ENCODE measurements around the gene KRT33A.

KRT33A gene

DNA sequence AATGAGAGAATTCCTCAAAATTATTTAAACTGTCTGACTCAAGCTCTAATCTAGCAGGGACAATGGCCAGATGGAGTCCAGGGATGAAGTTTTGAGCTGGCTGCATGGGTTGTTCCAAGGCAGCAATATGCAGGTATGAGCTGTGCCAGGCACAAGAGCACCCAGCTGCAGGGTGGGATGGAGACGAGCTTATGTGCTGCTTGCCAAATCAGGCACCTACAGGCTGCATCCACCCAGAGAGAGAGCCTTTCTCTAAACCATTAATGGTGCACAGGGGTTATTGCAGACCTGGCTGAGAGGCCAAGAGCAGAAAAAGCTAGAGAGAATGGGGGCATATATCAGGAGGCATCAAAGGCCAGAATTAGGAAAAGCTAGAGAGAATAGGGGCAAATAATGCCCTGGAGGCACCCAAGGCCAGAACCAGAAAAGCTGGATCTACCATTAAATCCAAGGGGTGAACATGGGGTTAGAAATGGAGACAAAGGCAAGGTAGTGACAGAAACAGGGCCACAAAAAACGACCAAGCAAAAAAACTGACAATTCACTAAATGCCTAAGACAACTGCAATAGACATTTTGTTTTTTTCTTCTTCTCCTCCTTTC, 11.0 kb downstream of the KRT33A start:
- DNase-seq (ENCODE audit: low read depth) = no peak
- TF ChIP-seq, protein P1, sequence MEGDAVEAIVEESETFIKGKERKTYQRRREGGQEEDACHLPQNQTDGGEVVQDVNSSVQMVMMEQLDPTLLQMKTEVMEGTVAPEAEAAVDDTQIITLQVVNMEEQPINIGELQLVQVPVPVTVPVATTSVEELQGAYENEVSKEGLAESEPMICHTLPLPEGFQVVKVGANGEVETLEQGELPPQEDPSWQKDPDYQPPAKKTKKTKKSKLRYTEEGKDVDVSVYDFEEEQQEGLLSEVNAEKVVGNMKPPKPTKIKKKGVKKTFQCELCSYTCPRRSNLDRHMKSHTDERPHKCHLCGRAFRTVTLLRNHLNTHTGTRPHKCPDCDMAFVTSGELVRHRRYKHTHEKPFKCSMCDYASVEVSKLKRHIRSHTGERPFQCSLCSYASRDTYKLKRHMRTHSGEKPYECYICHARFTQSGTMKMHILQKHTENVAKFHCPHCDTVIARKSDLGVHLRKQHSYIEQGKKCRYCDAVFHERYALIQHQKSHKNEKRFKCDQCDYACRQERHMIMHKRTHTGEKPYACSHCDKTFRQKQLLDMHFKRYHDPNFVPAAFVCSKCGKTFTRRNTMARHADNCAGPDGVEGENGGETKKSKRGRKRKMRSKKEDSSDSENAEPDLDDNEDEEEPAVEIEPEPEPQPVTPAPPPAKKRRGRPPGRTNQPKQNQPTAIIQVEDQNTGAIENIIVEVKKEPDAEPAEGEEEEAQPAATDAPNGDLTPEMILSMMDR (IDR thresholded peaks at IDR 0.05; ENCODE audit: low read depth, low read length, missing control alignments) = no peak
- in situ Hi-C loops (cut with HindIII; ENCODE audit: low sequenced_read_pairs) = loop anchor here (10.0 kb wide), 1 partner anchor 215 kb away; no protein-coding TSS in a partner anchor
- no peak overlapping the region for H3K4me3 ChIP-seq (ENCODE audit: low read depth, low read length)

DNA sequence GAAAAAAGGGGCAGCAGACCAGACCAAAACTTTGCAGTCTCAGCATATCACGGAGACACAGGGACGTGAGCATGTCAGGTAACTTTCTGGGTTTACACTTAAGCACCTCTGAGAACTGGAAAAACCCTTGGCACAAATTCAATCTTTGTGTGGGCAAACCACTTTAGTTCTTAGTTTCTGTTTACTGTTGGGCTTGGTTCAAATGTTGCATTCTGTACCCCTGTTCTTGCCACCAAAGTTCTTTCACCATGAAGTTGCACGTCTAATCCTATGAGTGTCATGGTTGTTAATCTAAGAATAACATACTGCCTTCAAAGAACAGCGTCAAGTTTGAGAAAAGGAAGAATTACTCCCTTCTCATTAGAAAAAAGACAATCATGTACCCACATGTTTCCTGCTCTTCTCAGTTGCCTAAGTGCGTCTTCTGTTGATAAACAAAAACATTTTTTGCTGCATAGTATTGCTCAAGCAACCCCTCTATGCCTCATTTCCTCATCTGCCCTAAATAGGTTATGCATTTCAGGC, 11.6 kb downstream of the KRT33A start:
- DNase-seq (ENCODE audit: low read depth) = no peak
- in situ Hi-C loops (cut with HindIII; ENCODE audit: low sequenced_read_pairs) = no loop called here
- no peak overlapping the region for H3K4me3 ChIP-seq (ENCODE audit: low read depth, low read length)
- TF ChIP-seq, protein P1 (IDR thresholded peaks at IDR 0.05; ENCODE audit: low read depth, low read length, missing control alignments) = no peak

DNA sequence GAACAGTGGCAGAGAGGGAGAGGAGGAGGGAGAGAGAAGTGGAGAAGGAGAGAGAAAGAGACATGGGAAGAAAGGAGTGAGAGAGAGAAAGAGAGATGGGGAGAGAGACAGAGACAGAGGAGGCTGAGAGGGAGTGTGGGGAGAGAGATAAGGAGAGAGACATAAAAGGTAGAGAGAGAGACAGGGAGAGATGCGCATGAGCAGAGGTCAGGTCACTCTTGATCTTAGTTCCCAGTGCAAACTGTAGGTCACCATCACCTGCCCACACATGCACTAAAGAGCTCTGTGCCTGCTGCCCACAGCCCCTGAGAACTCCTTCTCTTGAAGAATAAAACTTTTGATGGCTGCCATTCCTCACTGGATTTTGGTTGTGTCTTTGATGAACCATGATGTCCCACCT, 14.9 kb downstream of the KRT33A start:
- in situ Hi-C loops (cut with HindIII; ENCODE audit: low sequenced_read_pairs) = no loop called here
- DNase-seq (ENCODE audit: low read depth) = no peak
- TF ChIP-seq, protein P1 (IDR thresholded peaks at IDR 0.05; ENCODE audit: low read depth, low read length, missing control alignments) = no peak
- no peak overlapping the region for H3K4me3 ChIP-seq (ENCODE audit: low read depth, low read length)

DNA sequence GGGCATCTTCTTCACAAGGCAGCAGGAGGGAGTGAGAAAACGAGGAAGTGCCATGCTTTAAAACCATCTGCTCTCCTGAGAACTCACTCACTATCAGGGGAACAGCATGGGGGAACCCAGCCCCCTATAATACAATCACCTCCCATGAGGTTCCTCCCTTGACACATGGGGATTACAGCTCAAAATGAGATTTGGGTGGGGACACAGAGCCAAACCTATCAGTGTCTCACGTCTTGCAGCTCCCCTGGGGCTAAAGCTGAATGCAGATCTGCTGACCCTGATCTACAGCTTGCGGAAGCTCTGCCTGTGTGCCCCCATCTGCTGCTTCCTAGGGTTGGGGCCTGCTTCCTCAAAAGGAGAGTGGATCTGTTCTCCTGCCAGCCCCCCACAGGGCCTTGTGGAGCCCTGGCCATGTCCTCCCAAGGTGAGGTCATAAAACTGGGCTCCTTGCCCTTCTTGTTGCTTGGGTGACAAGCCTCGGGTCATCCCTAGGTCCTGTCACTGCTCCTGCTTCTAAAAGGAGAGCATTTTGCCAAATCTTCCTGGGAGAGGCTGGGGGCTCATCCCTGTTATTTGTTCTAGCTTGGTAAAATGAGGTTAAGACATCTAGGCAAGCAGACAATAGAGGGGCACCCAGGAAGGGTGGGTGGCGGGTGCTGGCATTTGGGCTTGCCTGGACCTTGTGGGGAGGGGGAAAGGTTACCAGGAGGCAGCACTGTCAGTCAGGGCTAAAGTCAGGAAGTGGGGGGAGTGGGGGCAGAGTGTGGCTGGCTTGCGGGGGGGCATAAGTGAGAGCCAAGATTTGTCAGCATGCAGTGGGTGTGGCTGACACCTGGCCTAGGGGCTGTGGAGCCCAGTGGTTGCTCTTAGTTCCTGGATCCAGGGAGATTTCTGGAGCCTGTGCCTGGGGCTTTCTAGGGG, 16.0 kb downstream of the KRT33A start:
- H3K4me3 ChIP-seq (ENCODE audit: low read depth, low read length) = no peak overlapping the region
- in situ Hi-C loops (cut with HindIII; ENCODE audit: low sequenced_read_pairs) = no loop called here
- TF ChIP-seq, protein P1 (IDR thresholded peaks at IDR 0.05; ENCODE audit: low read depth, low read length, missing control alignments) = no peak
- no peak for DNase-seq (ENCODE audit: low read depth)

DNA sequence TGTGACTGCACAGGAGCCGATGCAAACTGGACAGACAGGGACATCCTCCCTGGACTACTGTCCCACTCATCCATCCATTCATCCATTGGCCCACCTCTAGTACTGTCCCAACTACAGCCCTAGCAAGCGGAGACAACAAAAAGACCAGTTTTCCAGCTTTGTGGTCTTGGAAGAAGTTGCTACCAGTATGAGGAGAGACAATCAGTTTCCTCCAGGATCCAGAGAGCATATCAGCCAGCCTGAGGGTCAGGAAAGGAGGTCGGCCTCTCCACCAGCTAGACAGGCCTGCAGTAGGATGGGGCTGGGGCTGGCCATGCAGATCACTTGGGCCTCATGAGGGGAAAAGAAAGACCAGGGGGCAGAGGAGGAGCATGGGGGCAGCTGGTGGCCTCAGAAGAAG, 16.8 kb downstream of the KRT33A start:
- no peak overlapping the region for H3K4me3 ChIP-seq (ENCODE audit: low read depth, low read length)
- TF ChIP-seq, protein P1 (IDR thresholded peaks at IDR 0.05; ENCODE audit: low read depth, low read length, missing control alignments) = no peak
- DNase-seq (ENCODE audit: low read depth) = no peak
- in situ Hi-C loops (cut with HindIII; ENCODE audit: low sequenced_read_pairs) = no loop called here

DNA sequence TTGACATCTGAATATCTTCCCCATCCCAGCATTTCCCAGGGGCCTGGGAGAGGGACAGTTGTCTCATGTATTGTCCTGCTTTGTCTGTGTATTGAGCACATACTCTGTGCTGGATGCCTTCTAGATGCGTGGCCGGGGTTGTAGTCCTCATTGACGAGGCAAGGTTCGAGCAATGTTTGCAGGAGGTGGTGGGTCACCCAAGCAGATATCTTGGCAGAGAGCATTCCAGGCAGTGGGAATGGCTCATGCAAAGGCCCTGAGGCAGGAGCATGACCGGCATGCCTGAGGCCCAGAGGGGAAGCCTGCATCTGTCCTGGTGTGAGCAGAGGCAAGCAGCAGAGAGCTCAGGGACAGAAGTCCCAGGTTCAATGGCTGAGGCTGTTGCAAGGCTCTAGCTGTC, 17.5 kb downstream of the KRT33A start:
- in situ Hi-C loops (cut with HindIII; ENCODE audit: low sequenced_read_pairs) = no loop called here
- TF ChIP-seq, protein P1 (IDR thresholded peaks at IDR 0.05; ENCODE audit: low read depth, low read length, missing control alignments) = no peak
- DNase-seq (ENCODE audit: low read depth) = no peak
- H3K4me3 ChIP-seq (ENCODE audit: low read depth, low read length) = no peak overlapping the region

Data from astrocyte of the cerebellum (primary cell).